C4-2B (cell line): ENCODE measurements around the gene UMPS.

ENCODE experiments used
- H3K27ac ChIP-seq: fragments of 450-650 bp; 2 replicates; pipeline ENCODE4 v1.5.1; 2017
- CTCF ChIP-seq: fragments of 450-650 bp; conservative IDR thresholded peaks from 2 replicates; pipeline ENCODE4 v1.5.1; 2017; ENCODE audit warnings: mild to moderate bottlenecking
- ZFX ChIP-seq: fragments of 450-650 bp; IDR thresholded peaks from 2 replicates; pipeline ENCODE4 v1.6.1; 2017

UMPS gene

GRCh38 chr3:124777762-124778470 is 47.7 kb downstream of the UMPS start:
- TF ChIP-seq ZFX = no peak
- no peak for TF ChIP-seq CTCF
- no peak overlapping the region for H3K27ac ChIP-seq

GRCh38 chr3:124779116-124779515 is 48.9 kb downstream of the UMPS start:
- TF ChIP-seq CTCF (no peak), ZFX (no peak)
- H3K27ac ChIP-seq = no peak overlapping the region

- H3K27ac ChIP-seq = no peak overlapping the region
- TF ChIP-seq ZFX (no peak), CTCF (no peak)
These were observed 49.5 kb downstream of the UMPS start for GRCh38 chr3:124779751-124780191.

GRCh38 chr3:124780356-124780755 is 50.1 kb downstream of the UMPS start:
- TF ChIP-seq CTCF (no peak), ZFX (no peak)

GRCh38 chr3:124780761-124781475 is 50.7 kb downstream of the UMPS start:
- TF ChIP-seq CTCF (no peak), ZFX (no peak)
- peak overlapping the region; percentile 25 for H3K27ac ChIP-seq

More at GRCh38 chr3:124780356-124780755, 50.1 kb downstream of the UMPS start:
- H3K27ac ChIP-seq = no peak overlapping the region

- TF ChIP-seq CTCF = no peak
- peak overlapping the region; percentile 25 for H3K27ac ChIP-seq
These were observed 51.5 kb downstream of the UMPS start for GRCh38 chr3:124781476-124782376.

GRCh38 chr3:124782377-124782712 is 52.1 kb downstream of the UMPS start:
- peak overlapping the region; percentile 8 for H3K27ac ChIP-seq
